Posterior cingulate gyrus (tissue), 11 donors: ENCODE data around the gene TMEM254.
A peak's percentile ranks its signal among the peaks of the same experiment; 100 is the strongest.
"Not testable (repeated sequence)": the region's sequence is repeated elsewhere in the genome, so short reads cannot be mapped to it uniquely, and the experiment has no call there.

Experiments used
- DNase-seq, 10 donors: peaks; one replicate each; pipeline versions ENCODE4 v3.0.0 to v3.0.0-alpha.2; 2020 to 2021; ENCODE audit warnings: mixed read lengths in 3 of 10
- intact Hi-C: fragments of 100-400 bp; cut with DNase I; formaldehyde crosslinking; loops from one replicate; pipeline ENCODE4 v1.15.1; 2023

The TMEM254 gene, protein sequence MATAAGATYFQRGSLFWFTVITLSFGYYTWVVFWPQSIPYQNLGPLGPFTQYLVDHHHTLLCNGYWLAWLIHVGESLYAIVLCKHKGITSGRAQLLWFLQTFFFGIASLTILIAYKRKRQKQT

DNA sequence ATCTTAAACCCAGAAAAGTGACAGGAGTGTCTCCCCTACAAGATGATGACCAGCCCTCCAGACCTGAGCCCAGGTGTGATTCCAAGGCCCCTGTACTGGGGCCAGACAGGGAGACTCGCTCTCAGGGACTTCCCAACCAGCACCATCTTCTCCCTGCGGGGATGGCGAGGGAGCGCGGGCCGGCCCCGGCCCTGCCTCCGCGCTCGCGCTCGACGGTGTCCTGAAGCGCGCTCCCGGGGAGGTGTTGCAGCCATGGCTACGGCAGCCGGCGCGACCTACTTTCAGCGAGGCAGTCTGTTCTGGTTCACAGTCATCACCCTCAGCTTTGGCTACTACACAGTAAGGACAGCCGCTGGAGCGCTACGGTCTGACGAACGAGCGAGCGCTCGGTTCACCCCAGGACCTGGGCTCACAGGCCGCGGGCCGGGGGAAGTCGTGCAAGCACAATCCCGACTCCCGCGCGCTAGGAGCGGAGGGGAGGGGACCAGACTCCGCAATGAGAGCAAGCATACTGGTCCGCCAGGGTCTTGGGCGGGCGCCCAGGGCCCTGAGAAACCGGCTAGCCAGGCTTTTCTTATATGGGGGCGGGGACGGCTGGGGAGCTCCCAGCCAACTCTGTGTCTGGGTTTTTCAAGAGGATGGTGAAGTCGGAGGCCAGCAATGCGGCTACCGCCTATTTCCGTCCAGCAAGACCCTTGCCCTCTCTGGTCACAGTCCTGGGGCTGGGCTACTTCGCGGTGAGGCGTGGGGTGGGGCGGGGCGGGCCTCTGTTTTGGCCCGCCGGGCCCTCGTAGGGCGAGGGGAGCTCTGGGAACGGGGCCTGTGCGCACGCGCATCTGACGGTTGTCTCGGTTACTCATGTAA, at the start of gene TMEM254:
Gene TMEM254, plus strand, starts transcription at position 218 of the 864 bp plus-strand sequence. Its CDS starts 35 bp downstream, at position 253.
- DNase-seq, result peak; percentile 84 to 98 (median 88)
- intact Hi-C loops, result no loop called here

DNA sequence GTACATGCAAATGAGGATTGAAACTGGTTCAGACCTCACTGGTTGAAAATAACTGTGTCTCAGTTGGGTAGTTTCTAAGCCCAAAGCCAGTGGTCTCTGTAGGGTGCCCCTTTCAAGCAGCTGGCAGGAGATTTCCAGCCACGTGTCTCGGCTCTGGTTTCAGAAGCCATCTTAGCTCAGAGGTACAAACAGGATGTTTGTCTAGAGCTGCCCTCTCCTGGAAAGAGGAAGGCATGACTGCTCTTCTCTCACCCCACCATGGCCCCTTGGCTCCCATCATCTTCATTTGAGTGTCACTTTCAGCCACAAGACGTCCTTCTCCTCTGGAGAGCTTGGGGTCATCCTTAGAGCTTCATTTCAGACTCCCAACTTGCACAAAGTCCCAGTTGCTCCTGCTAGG, 49.3 kb upstream of the TMEM254 start:
- DNase-seq, intact Hi-C loops: not testable (repeated sequence)

DNA sequence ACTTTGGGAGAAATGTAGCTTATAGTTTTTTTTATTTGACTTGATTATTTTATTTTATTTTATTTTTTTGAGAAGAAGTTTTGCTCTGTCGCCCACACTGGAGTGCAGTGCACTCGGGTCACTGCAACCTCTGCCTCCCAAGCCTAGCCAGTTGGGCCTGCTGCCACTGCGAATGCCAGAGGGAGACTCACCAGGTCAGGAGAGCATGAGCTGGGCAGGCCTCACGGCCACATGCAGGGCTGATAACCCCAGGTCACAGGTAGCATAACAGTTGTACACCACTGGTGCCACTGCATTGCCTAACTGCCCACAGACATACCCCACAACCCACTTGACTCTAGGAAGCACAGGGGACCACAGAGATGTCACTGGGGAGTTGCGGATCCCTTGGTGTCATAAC, 48.6 kb upstream of the TMEM254 start:
- DNase-seq, result not testable (repeated sequence)

DNA sequence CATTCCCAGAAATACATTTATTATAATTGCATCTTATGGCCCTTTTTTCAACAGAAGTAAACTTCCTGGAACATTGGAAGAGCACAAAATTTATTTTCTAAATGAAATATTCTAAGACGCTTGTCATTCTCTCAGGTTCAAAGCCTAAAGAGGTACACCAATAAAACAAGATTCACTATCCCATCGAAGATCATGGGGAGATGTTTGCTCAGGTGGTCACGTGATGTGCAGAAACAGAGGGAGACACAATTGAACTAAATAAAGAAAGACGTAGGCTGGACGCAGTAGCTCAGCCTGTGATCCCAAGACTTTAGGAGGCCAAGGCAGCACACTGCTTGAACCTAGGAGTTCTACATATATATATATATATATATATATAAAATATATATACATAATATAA, 46.0 kb upstream of the TMEM254 start:
- DNase-seq, result no peak
- intact Hi-C loops, result no loop called here

More for the DNA sequence above, 48.6 kb upstream of the TMEM254 start:
- intact Hi-C loops, result not testable (repeated sequence)

DNA sequence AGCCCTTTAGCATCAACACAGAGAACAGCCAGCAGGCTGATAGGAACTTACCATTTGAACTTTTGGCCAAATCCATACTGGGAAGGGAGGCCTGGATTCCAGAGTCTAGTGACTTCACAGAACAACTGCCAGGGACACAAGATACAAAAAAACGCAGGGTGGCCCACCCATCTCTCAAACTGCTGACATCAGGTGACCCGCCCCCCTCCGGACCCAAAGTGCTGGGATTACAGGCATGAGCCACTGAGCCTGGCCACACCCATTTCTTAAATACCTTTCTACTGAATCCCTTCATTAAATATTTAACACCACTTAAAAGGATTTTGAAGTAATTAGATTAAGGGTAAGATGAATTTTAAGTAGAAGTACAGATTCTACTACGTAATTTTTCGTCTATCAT, 43.7 kb upstream of the TMEM254 start:
- intact Hi-C loops, DNase-seq: not testable (repeated sequence)

DNA sequence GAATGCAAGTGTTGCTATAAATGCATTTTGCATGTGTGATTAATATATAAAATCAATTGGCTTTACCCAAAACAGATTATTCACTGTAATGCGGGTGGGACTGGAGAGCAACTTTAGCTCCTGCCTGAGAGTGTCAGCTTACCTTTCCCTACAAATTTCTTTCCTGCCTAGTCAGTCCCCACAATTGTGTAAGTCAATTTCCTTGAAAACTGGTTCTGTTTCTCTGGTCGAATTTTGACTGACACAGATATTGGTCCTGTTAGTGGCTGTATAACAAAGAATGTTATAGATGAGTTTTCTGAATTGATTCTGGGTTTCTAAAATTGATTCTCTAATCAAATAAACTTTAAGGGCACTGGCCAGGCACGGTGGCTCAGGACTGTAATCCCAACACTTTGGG, 43.0 kb upstream of the TMEM254 start:
- DNase-seq, intact Hi-C loops: not testable (repeated sequence)

DNA sequence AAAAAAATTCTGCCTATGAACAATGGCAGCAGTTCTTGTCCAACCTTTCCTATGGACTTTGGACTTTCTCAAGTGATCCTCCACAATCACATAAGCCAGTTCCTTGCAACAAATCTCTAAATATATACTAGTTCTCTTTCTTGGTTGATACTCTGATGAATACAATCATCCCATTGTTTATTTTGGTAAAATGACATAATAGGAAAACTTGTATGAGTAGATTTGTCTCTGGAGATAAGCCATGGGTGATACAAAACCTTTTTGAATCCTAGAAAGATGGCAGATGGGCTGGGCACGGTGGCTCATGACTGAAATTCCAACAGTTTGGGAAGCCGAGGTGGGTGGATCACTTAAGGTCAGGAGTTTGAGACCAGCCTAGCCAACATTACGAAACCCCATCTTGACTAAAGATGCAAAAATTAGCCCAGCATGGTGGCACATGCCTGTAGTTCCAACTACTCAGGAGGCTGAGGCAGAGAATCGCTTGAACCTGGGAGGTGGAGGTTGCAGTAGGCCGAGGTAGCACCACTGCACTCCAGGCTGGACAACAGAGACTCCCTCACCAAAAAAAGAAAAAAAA, 41.5 kb upstream of the TMEM254 start:
- intact Hi-C loops, result not testable (repeated sequence)

DNA sequence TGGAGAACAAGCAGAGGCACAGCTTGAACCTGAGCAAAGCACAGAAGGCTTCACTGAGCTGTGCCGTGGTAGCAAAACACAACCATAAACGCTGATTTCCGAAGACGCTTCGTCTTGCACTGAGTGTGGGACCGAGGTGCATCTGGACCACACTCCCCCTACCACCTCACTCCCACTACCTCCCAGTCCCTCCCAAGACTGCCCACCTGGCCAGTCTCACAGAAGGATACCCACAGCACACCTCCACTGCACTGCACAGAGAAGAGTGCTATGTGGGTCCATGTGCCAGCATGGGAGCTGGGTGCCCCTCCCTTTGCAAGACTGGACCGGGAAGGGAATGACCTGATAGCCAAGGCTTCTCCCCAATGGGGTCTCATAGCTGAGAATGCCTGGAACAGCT, 40.2 kb upstream of the TMEM254 start:
- DNase-seq, intact Hi-C loops: not testable (repeated sequence)

More for the DNA sequence above, 41.5 kb upstream of the TMEM254 start:
- not testable (repeated sequence) for DNase-seq

DNA sequence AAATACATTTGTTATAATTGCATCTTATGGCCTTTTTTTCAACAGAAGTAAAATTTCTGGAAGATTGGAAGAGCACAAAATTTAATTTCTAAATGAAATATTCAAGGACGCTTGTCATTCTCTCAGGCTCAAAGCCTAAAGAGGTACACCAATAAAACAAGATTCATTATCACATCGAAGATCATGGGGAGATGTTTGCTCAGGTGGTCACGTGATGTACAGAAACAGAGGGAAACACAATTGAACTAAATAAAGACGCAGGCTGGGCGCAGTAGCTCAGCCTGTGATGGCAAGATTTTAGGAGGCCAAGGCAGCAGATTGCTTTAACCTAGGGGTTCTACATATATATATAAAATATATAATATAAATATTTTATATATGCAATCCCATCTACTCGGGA, 37.3 kb upstream of the TMEM254 start:
- intact Hi-C loops, result no loop called here
- DNase-seq, result no peak

DNA sequence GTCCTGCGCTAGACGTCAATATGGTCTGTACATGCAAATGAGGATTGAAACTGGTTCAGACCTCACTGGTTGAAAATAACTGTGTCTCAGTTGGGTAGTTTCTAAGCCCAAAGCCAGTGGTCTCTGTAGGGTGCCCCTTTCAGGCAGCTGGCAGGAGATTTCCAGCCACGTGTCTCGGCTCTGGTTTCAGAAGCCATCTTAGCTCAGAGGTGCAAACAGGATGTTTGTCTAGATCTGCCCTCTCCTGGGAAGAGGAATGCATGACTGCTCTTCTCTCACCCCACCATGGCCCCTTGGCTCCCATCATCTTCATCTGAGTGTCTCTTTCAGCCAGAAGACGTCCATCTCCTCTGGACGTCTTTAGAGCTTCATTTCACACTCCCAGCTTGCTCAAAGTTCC, 33.5 kb upstream of the TMEM254 start:
- intact Hi-C loops, DNase-seq: not testable (repeated sequence)

DNA sequence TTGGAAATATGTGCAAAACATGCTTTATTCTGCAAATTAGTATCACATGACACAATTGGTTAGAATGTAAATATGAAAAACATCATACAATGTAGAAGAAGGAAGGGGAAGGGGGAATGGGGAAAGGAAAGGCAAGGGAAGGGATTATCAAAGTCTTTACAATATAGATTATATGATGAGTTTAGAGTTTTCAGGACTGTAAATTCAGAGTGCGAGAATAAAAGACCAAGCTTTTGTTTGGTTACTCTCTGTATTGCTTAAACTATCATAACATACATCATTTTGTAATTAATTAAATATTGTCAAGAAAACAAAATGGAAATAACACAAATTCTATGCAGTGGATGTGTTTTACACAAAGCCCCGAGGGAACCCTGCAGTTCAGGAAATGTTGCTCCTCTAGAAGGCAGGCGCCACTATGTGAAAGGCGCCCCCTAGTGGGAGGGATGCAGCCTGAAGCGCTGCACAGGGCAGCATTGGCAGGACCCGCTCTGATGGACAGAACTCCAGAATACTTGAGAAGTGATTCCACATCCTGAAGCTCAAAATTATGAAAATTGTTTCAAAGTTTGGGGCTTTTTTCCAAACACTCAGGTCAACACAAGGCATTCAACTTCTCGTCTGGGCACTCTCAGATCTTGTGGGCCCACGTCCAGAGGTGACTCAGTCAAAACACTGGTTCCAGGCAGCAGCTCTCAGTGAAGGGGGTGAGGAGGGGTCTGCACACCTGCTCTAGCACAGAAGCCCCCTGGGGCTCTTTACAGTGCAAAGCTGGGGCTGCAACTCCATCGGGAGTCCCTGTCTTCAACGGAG, 31.6 kb upstream of the TMEM254 start:
- DNase-seq, result peak; percentile 23 to 95 (median 66)

DNA sequence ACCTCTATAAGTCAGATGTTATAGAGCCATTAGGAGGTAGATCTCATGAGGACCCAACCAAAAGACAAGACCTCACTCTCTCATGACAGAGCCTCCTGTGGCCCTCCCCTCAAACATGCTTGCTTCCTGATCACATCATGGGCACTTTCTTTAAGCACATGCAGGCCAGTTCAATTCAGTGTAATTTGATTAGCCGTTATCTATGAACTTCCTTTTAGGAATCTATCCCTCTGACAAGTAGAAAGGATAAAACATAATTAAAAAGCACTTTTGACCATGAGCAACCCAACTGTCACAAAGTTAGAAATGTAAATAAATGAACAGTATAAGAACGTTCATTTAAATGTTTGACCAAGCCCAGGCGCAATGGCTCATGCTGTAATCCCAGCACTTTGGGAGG, 27.7 kb upstream of the TMEM254 start:
- intact Hi-C loops, result no loop called here
- DNase-seq, result no peak

More for the DNA sequence above, 31.6 kb upstream of the TMEM254 start:
- intact Hi-C loops, result no loop called here

DNA sequence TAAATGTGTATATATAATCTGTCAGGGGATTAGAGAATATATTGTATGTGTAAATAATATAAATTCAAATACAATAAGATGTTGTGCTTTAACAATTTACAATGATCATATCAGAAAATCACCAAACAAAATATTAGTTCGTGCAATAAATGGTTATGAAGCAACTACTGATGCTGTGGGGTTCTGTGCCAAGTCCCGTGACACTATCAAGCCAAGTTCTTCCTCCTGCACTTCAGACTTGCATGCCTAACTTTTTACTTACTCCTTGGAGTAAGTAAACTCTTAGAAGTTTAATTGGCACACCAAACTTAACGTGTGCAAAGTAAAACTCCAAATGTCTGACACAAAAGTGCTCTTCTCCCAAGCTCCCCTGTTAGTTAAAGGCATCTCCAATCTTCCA, 26.5 kb upstream of the TMEM254 start:
- DNase-seq, result no peak
- intact Hi-C loops, result no loop called here

DNA sequence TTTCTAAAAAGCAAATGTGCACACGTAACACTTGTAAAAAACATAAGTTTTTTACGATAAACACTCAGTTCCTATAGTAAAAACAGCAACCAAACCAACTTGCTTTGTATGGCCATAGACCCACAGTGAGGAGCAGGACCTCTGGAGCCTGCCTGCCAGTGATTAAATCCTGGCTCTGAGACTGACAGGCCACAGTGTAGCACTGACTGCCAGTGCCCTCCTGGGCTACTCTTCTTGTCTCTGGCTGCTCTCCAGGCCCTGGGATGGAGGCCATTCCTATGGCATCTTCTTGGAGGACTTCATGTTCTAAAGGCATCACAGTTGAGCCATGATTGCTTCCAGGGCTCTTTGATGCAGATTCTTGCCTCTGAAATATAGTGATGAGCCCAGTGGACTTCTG, 22.7 kb upstream of the TMEM254 start:
- intact Hi-C loops, result no loop called here
- no peak for DNase-seq

DNA sequence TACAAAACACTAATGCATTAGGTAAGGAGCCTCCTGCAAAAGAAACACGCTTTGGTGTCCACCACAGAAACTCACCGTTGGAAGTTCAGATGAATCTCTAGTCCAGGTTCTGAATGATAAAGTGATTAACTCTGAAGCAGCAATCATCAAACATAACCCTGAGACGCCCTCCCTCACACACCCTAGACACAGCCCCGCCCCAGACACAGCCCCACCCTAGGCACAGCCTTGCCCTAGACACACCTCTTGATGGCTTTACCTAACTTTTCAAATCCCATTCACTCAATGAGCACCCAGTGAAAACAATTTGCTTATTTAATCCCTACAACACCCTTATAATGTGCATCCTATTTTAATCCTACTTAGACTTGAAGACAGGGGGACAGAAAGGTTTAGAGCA, 21.3 kb upstream of the TMEM254 start:
- DNase-seq, result no peak
- intact Hi-C loops, result no loop called here

DNA sequence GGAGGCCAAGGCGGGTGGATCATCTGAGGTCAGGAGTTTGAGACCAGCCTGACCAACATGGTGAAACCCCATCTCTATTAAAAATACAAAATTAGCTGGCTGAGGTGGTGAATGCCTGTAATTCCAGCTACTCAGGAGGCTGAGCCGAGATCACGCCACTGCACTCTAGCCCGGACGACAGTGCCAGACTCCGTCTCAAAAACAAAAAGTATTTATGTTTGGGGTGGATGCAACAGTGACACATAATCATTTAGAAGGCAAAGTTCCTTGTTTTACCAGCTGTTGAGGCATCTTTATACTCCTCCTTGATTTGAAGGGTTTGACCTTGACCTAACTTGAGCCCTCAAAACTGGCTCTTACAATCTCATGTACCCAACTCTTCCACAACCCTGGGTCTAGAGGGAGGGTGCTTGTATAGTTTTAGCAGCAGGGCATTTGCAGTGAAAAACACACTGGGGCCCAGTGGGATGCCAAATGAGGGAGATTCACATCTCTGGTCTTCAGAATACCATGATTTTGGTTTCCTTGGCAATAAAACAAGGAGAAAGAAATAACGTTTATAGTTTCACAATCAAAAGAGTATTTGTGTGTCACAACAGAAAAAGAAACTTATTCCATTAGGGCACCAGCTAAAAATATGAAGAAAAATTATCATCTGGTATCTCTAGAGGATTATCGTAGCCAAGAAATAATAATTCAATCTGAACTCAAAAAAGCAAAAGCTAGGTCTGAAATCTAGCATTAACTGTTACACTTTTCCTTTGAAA, 14.2 kb upstream of the TMEM254 start:
- intact Hi-C loops, result no loop called here
- no peak for DNase-seq

DNA sequence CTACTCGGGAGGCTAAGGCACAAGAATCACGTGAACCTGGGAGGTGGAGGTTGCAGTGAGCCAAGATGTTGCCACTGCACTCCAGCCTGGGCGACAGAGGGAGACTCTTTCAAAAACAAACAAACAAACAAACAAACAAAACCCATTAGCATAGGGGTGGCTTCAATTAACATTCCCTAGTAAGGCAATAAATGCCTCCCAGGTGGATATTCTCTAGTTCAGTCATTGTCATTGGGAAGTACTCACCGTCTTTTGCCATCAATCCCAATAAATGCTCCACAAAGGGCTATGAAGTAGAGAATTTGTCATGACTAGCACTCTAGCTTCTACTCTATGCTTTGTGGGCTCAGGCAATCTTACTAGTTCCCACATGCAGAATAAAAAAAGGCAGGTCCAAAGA, 11.7 kb upstream of the TMEM254 start:
- intact Hi-C loops, result no loop called here
- no peak for DNase-seq

DNA sequence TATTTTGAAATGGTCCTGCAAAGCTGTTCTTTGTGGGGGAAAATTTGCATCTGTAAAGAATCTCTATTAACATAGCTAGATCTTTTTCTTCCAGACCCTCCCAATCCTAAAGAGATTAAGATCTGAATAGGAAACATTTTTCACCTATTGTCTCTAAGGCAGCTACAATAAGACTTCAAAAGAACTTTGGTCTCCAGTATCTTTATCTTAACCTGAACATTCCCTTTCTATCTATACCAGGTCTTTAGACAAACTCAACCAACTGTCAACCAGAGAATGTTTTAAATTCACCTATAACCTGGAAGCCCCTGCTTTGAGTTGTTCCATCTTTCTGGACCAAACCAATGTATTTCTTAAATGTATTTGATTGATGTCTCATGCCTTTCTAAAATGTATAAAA, 10.6 kb upstream of the TMEM254 start:
- DNase-seq, intact Hi-C loops: not testable (repeated sequence)

DNA sequence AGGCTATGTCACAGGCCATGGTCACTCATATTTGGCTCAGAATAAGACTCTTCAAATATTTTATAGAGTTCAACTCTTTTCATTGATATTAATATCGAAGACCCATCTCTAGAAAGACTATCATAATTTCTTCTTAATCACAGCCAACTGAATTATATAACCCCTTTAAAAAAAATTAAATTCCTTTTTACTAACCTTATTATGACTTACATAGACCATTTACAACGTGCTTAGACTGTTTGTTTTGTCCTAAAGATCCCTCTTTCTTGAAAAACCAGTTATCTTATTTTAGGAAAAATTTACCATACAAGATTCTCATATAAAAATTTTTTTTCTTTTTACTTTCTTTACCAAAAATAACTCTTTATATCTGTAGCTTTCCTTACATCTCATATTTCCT, 10.2 kb upstream of the TMEM254 start:
- intact Hi-C loops, result no loop called here
- DNase-seq, result no peak

DNA sequence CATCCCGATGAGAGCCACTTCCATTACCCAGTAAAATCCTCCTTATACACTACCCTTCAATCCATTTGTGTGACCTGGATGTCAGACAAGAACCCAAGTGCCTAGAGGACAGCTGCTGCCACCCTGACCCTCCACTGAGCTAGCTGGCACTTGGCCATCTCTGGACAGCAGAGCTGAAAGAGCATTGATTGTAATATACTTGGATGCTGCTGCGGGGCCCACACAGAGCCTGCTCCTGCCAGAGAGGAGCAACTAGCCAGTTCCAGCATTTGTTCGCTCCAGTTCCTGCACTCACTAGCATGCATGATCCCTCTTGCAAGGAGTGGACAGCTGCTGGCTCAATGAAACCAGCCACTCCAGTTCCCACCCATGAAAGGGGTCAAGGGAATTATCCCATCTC, 8.4 kb upstream of the TMEM254 start:
- intact Hi-C loops, result no loop called here
- peak; percentile 69 to 96 (median 80) for DNase-seq
